GM18526 (cell line): ENCODE results near the gene RNF175.

Experiments used
- POLR2A ChIP-seq: IDR thresholded peaks from 3 replicates; pipeline ENCODE4 v1.6.1; 2011; ENCODE audit not compliant: insufficient read length; ENCODE audit errors: extremely low read depth

The RNF175 gene

GRCh38 chr4:153759407-153760316 lies at the start of gene RNF175:
Gene RNF175, minus strand, starts transcription at chr4:153760024. Its CDS starts 162 bp downstream, at chr4:153759862.
- no peak for TF ChIP-seq POLR2A

GRCh38 chr4:153809307-153809706 lies 49.5 kb upstream of the RNF175 start:
- TF ChIP-seq POLR2A: no peak

GRCh38 chr4:153808175-153808574 lies 48.4 kb upstream of the RNF175 start:
- TF ChIP-seq POLR2A: no peak

- no peak for TF ChIP-seq POLR2A
These were observed 46.2 kb upstream of the RNF175 start for GRCh38 chr4:153806073-153806472.

GRCh38 chr4:153804722-153805121 lies 44.9 kb upstream of the RNF175 start:
- no peak for TF ChIP-seq POLR2A

- TF ChIP-seq POLR2A: no peak
These were observed 39.9 kb upstream of the RNF175 start for GRCh38 chr4:153799694-153800074.

GRCh38 chr4:153798901-153799693 lies 39.3 kb upstream of the RNF175 start:
- no peak for TF ChIP-seq POLR2A

- TF ChIP-seq POLR2A: no peak
These were observed 38.6 kb upstream of the RNF175 start for GRCh38 chr4:153798420-153798819.

GRCh38 chr4:153794006-153794405 lies 34.2 kb upstream of the RNF175 start:
- no peak for TF ChIP-seq POLR2A

GRCh38 chr4:153792618-153793247 lies 32.9 kb upstream of the RNF175 start:
- no peak for TF ChIP-seq POLR2A

GRCh38 chr4:153791746-153792617 lies 32.2 kb upstream of the RNF175 start:
- TF ChIP-seq POLR2A: no peak

- no peak for TF ChIP-seq POLR2A
These were observed 31.2 kb upstream of the RNF175 start for GRCh38 chr4:153790962-153791551.

GRCh38 chr4:153790500-153790865 lies 30.7 kb upstream of the RNF175 start:
- no peak for TF ChIP-seq POLR2A

GRCh38 chr4:153789741-153790499 lies 30.1 kb upstream of the RNF175 start:
- TF ChIP-seq POLR2A: no peak
